ENCODE data around the gene KXD1. TPM values are rescaled to one million over a fixed set of nuclear protein-coding genes. Genes with fewer than 3 reads are reported as not detected.

The KXD1 gene
- total and polyA plus RNA-seq, 7 experiments from 2014 or later = 70.3 to 108 (median 78.5) TPM

DNA sequence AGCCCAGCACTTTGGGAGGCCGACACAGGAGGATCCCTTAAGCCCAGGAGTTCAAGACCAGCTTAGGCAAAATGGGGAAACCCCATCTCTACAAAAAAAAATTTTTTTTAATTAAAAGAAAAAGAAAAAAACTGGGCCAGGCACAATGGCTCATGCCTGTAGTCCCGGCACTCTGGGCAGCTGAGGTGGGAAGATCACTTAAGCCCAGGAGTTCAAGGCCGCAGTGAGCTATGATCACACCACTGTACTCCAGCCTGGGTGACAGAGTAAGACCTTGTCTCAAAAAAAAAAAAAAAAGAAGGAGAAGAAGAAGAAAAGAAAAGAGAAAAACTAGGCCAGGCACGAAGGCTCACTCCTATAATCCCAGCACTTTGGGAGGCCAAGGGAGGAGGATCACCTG is 40.1 kb upstream of the KXD1 start:
- H3K4me3 ChIP-seq (ENCODE audit: low read length) = no peak overlapping the region
- Mint-ChIP-seq H3K36me3 (no peaks in the 10 kb centered on the region), H3K4me1 (peaks cover 14 to 58% (median 53%) of the 10 kb centered on the region in 7 donors), H3K4me3 (peak overlapping the region in 1 of 10 donors; percentile 34), H3K27me3 (no peaks in the 10 kb centered on the region), H3K27ac (no peak overlapping the region), H3K9me3 (no peaks in the 10 kb centered on the region)
- no peaks in the 10 kb centered on the region for H3K27me3 ChIP-seq (ENCODE audit: control insufficient read depth in 2 of 2, insufficient read depth in 2 of 2, low read length in 2 of 2)
- H3K36me3 ChIP-seq (ENCODE audit: control insufficient read depth in 2 of 3, insufficient read depth in 3 of 3, low read length in 3 of 3) = peaks cover 0 to 4% (median 0%) of the 10 kb centered on the region in 3 experiments
- intact Hi-C loops (cut with micrococcal nuclease) = no loop called here
- POLR2A ChIA-PET = no interaction called here
- H3K4me1 ChIP-seq (ENCODE audit: control insufficient read depth in 2 of 2, insufficient read depth in 2 of 2, low read length in 2 of 2) = peaks cover 5 to 31% of the 10 kb centered on the region in 2 donors
- DNase-seq = no peak
- CTCF ChIA-PET = interaction anchor here (0.6 kb wide), 3 partner anchors 24 to 190 kb away, joined by 3 to 5 read pairs (median 4); no protein-coding TSS in a partner anchor
- no peak for ATAC-seq
- no peak overlapping the region for H3K27ac ChIP-seq (ENCODE audit: low read depth, low read length)
- no peaks in the 10 kb centered on the region for H3K9me3 ChIP-seq (ENCODE audit: control insufficient read depth in 2 of 3, low read length in 3 of 3)

DNA sequence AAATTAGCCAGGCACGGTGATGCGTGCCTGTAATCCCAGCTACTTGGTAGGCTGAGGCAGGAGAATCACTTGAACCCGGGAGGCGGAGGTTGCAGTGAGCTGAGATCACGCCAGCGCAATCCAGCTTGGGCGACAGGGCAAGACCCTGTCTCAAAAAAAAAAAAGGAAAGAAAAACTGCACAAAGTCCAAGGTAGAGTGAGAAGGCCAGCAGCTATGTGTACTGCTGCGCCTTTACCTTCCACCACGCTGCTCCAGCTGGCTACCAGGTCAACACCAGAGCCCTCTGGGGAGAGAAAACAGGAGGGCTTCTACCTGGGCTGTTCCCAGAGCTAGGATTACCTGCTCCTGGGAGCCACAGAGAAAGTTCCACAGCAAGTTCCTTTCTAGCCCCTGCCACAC is 39.0 kb upstream of the KXD1 start:
- Histone ChIP-seq H3K9me3 (ENCODE audit: control insufficient read depth in 2 of 3, low read length in 3 of 3) (no peaks in the 10 kb centered on the region), H3K27me3 (ENCODE audit: control insufficient read depth in 2 of 2, insufficient read depth in 2 of 2, low read length in 2 of 2) (no peaks in the 10 kb centered on the region), H3K27ac (ENCODE audit: low read depth, low read length) (no peak overlapping the region), H3K36me3 (ENCODE audit: control insufficient read depth in 2 of 3, insufficient read depth in 3 of 3, low read length in 3 of 3) (peaks cover 0 to 4% (median 0%) of the 10 kb centered on the region in 3 experiments), H3K4me3 (ENCODE audit: low read length) (no peak overlapping the region), H3K4me1 (ENCODE audit: control insufficient read depth in 2 of 2, insufficient read depth in 2 of 2, low read length in 2 of 2) (peaks cover 5 to 34% of the 10 kb centered on the region in 2 donors)
- no peak overlapping the region for H3K27ac Mint-ChIP-seq
- peaks cover 9 to 51% (median 45%) of the 10 kb centered on the region in 7 donors for H3K4me1 Mint-ChIP-seq
- intact Hi-C loops (cut with micrococcal nuclease) = no loop called here
- no peaks in the 10 kb centered on the region for H3K36me3 Mint-ChIP-seq
- ChIA-PET CTCF (interaction anchor here (0.6 to 2.4 kb wide), 5 partner anchors 38 to 531 kb away, joined by 3 to 10 read pairs (median 4); partner anchors contain the start of gene REX1BD), POLR2A (interaction anchor here (0.7 kb wide), 1 partner anchor 20 kb away, joined by 3 read pairs; no protein-coding TSS in a partner anchor)
- DNase-seq (no peak), ATAC-seq (no peak)
- no peak overlapping the region for H3K4me3 Mint-ChIP-seq
- H3K9me3 Mint-ChIP-seq = no peaks in the 10 kb centered on the region
- no peaks in the 10 kb centered on the region for H3K27me3 Mint-ChIP-seq

DNA sequence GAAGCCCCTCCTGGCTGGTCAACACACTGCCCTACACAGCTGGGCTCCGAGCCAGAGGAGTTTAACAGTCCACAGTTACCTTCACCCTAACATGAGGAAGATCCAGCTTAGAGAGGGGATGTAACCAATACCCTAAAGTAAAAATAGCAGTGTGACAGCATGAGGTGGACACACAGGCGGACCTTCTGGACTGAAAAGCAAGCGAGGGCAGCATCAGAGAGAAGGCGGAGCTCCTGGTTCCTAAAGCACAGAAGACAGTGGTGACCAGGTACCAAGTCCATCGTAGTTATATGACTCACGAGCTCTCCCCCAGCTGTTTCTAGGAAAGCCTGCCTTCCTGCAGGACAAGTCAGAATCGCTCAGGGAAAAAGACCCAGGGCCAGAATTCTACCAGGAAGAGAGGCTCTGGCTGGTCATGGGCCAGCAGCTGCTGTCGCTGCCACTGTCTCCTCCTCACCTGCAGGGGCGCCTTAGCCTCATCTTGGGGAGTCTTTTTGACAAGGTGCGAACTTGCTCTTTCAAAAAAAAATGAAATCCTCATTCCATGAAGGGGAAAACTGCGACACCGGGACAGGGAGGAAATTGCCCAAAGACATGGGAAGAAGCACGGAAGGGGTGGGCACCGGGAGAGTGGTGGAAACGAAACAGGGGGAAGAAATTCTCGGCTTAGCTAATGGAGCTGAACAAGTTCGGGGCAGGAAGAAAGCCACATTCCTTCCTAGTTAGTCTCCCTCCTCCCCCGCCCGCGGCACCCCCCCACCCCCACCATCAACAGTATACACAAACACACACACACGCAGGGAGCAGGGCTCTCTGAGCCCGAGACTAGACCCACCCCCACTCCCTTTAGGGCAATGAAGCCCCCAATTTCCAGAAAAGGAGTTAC is 37.5 kb upstream of the KXD1 start:
- H3K27me3 Mint-ChIP-seq = no peaks in the 10 kb centered on the region
- Histone ChIP-seq H3K4me1 (ENCODE audit: control insufficient read depth in 2 of 2, insufficient read depth in 2 of 2, low read length in 2 of 2) (peaks cover 5 to 26% of the 10 kb centered on the region in 2 donors), H3K9me3 (ENCODE audit: control insufficient read depth in 2 of 3, low read length in 3 of 3) (no peaks in the 10 kb centered on the region), H3K36me3 (ENCODE audit: control insufficient read depth in 2 of 3, insufficient read depth in 3 of 3, low read length in 3 of 3) (peaks cover 0 to 4% (median 0%) of the 10 kb centered on the region in 3 experiments), H3K27ac (ENCODE audit: low read depth, low read length) (peak overlapping the region; percentile 94), H3K4me3 (ENCODE audit: low read length) (peak overlapping the region; percentile 89), H3K27me3 (ENCODE audit: control insufficient read depth in 2 of 2, insufficient read depth in 2 of 2, low read length in 2 of 2) (no peaks in the 10 kb centered on the region)
- DNase-seq (peak; percentile 40 to 68 (median 60)), ATAC-seq (no peak)
- H3K4me1 Mint-ChIP-seq = peaks cover 5 to 38% (median 32%) of the 10 kb centered on the region in 7 donors
- peak overlapping the region; percentile 87 to 99 (median 94) for H3K4me3 Mint-ChIP-seq
- no peaks in the 10 kb centered on the region for H3K9me3 Mint-ChIP-seq
- H3K27ac Mint-ChIP-seq = peak overlapping the region; percentile 88 to 98 (median 90)
- intact Hi-C loops (cut with micrococcal nuclease) = loop anchor here (1.0 to 10.0 kb wide), 7 partner anchors 48 to 1215 kb away; partner anchors contain the start of genes TMEM161A (in 2 of the 2), ABHD8 (in 1 of the 2), DDA1 (in 1 of the 2) and MRPL34 (in 1 of the 2)
- CTCF ChIA-PET = interaction anchor here (0.6 to 2.8 kb wide), 19 partner anchors 9 to 399 kb away, joined by 3 to 19 read pairs (median 4); partner anchors contain the start of genes COPE, DDX49, FKBP8 and KXD1
- H3K36me3 Mint-ChIP-seq = no peaks in the 10 kb centered on the region
- POLR2A ChIA-PET = interaction anchor here (0.6 to 4.4 kb wide), 11 partner anchors 22 to 1007 kb away, joined by 3 to 30 read pairs (median 4); partner anchors contain the start of genes COPE, DDX49, FKBP8 and KXD1

DNA sequence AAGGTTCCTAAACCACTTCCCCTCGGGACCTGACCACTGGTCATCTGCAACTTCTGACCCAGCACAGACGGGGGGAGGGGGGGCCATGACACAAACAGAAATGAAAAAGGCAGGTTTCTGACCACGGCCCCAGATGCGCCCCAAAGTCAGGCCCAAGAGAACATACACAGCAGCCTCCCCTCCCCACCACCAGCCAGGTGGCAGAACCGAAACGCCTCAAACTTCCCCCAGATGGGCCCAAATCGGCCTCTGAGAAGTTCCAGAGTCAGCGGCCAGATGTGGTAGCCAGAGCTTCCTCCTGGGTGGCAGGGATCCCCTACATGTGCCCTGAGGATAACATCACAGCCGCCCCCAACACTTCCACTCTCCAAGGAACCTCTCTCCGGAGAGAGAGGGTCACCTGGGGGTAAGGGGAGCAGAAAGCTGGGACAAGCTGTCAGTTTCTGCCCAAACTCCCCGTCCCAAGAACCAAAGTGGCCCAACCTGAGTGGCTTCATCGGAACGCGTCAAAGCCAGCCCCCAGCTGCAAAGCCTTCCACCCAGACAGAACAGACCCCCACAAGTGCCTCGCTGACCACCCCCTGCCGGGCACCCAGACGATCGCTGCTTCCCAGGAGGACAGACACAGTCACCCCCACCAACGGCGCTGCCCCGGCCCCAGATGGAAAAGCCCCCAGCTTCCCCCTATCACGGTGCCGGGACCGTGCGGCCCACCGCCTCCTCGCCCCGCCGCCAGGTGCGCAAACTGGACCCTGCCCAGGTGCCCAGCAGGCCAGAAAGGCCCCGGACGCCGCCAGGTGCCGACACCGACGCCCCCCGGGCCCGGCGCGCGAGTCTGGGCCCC is 36.6 kb upstream of the KXD1 start:
- Mint-ChIP-seq H3K27me3 (no peaks in the 10 kb centered on the region), H3K4me1 (peaks cover 5 to 33% (median 27%) of the 10 kb centered on the region in 7 donors), H3K4me3 (peak overlapping the region; percentile 87 to 99 (median 94)), H3K9me3 (no peaks in the 10 kb centered on the region), H3K36me3 (no peaks in the 10 kb centered on the region), H3K27ac (peak overlapping the region; percentile 88 to 98 (median 90))
- ChIA-PET POLR2A (interaction anchor here (0.8 to 4.4 kb wide), 16 partner anchors 10 to 398 kb away, joined by 3 to 30 read pairs (median 4); partner anchors contain the start of genes COPE, DDX49, FKBP8 and JUND), CTCF (interaction anchor here (0.5 to 2.8 kb wide), 14 partner anchors 16 to 398 kb away, joined by 3 to 19 read pairs (median 4); partner anchors contain the start of genes COPE, DDX49, FKBP8 and KXD1)
- no peaks in the 10 kb centered on the region for H3K27me3 ChIP-seq (ENCODE audit: control insufficient read depth in 2 of 2, insufficient read depth in 2 of 2, low read length in 2 of 2)
- intact Hi-C loops (cut with micrococcal nuclease) = loop anchor here (1.0 to 10.0 kb wide), 7 partner anchors 49 to 1216 kb away; partner anchors contain the start of genes TMEM161A (in 2 of the 2), ABHD8 (in 1 of the 2), DDA1 (in 1 of the 2) and MRPL34 (in 1 of the 2)
- peak overlapping the region; percentile 89 for H3K4me3 ChIP-seq (ENCODE audit: low read length)
- H3K27ac ChIP-seq (ENCODE audit: low read depth, low read length) = peak overlapping the region; percentile 94
- peaks cover 0 to 4% (median 0%) of the 10 kb centered on the region in 3 experiments for H3K36me3 ChIP-seq (ENCODE audit: control insufficient read depth in 2 of 3, insufficient read depth in 3 of 3, low read length in 3 of 3)
- DNase-seq (peak in 7 of 9 donors; percentile 11 to 40 (median 18)), ATAC-seq (no peak)
- peaks cover 5 to 20% of the 10 kb centered on the region in 2 donors for H3K4me1 ChIP-seq (ENCODE audit: control insufficient read depth in 2 of 2, insufficient read depth in 2 of 2, low read length in 2 of 2)
- H3K9me3 ChIP-seq (ENCODE audit: control insufficient read depth in 2 of 3, low read length in 3 of 3) = no peaks in the 10 kb centered on the region

DNA sequence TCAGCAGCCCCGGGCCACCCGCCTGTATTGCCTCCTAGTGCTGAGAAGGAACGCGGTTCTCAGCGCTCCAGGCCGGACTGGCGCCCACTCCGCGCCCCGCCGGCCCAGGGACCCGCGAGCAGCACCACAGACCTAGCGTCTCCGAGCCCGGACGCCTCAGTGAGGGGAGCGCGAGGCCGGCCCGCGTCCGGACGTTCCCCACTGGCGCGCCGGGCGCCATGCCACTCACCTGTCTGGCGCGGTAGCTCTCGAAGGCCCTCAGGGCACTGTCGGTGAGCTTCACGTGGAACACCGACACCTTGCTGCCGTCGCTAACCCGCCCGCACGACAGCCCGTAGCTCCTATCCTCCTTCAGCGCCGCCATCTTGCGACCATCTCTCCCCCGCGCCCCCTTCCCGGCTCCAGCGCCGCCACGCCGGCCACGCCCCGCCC is 36.0 kb upstream of the KXD1 start, which contains the start of gene ELL:
Gene ELL (minus strand): TSS at position 379 of the 432 bp plus-strand sequence. CDS start 15 bp downstream, at position 364.
- Mint-ChIP-seq H3K36me3 (no peaks in the 10 kb centered on the region), H3K27ac (peak within 1 kb of the TSS; percentile 89 to 98 (median 95)), H3K4me3 (peak within 1 kb of the TSS; percentile 87 to 99 (median 94)), H3K9me3 (no peaks in the 10 kb centered on the region), H3K4me1 (peaks cover 0 to 27% (median 20%) of the 10 kb centered on the region in 7 donors), H3K27me3 (no peaks in the 10 kb centered on the region)
- ATAC-seq (no peak), DNase-seq (no peak)
- CTCF ChIA-PET = interaction anchor here (0.5 to 2.8 kb wide), 5 partner anchors 23 to 339 kb away, joined by 3 to 19 read pairs (median 4); no protein-coding TSS in a partner anchor
- H3K27me3 ChIP-seq (ENCODE audit: control insufficient read depth in 2 of 2, insufficient read depth in 2 of 2, low read length in 2 of 2) = no peaks in the 10 kb centered on the region
- no peaks in the 10 kb centered on the region for H3K9me3 ChIP-seq (ENCODE audit: control insufficient read depth in 2 of 3, low read length in 3 of 3)
- H3K4me3 ChIP-seq (ENCODE audit: low read length) = peak within 1 kb of the TSS; percentile 89
- H3K27ac ChIP-seq (ENCODE audit: low read depth, low read length) = peak within 1 kb of the TSS; percentile 94
- H3K4me1 ChIP-seq (ENCODE audit: control insufficient read depth in 2 of 2, insufficient read depth in 2 of 2, low read length in 2 of 2) = peaks cover 5 to 13% of the 10 kb centered on the region in 2 donors
- intact Hi-C loops (cut with micrococcal nuclease) = loop anchor here (1.0 to 10.0 kb wide), 24 partner anchors 22 to 1217 kb away; partner anchors contain the start of genes BORCS8 (in 2 of the 2), COPE (in 2 of the 2), CRTC1 (in 2 of the 2) and DDX49 (in 2 of the 2)
- H3K36me3 ChIP-seq (ENCODE audit: control insufficient read depth in 2 of 3, insufficient read depth in 3 of 3, low read length in 3 of 3) = peaks cover 0 to 4% (median 0%) of the 10 kb centered on the region in 3 experiments
- POLR2A ChIA-PET = interaction anchor here (0.6 to 4.4 kb wide), 15 partner anchors 10 to 490 kb away, joined by 3 to 30 read pairs (median 4); partner anchors contain the start of genes COPE, DDX49, JUND and KXD1
